HepG2 (cell line): ENCODE data around the gene CAPN10. TPM values are rescaled to one million over a fixed set of nuclear protein-coding genes. Genes with fewer than 3 reads are reported as not detected.

Experiments used
- CBFB ChIP-seq: sonication (generic); formaldehyde crosslinking; IDR thresholded peaks from 2 replicates; pipeline ENCODE4 v1.4.0; 2020; ENCODE audit warnings: missing genetic modification reagents
- DRAP1 ChIP-seq: IDR thresholded peaks from 2 replicates; pipeline ENCODE4 v1.6.1; 2016; ENCODE audit warnings: missing genetic modification reagents, missing compliant biosample characterization
- FLYWCH1 ChIP-seq: sonication (generic); formaldehyde crosslinking; IDR thresholded peaks from 2 replicates; pipeline ENCODE4 v1.8.1; 2023; ENCODE audit warnings: mild to moderate bottlenecking, missing genetic modification reagents
- HIVEP1 ChIP-seq: sonication (generic); formaldehyde crosslinking; IDR thresholded peaks from 2 replicates; pipeline ENCODE4 v1.4.0; 2020; ENCODE audit warnings: mild to moderate bottlenecking, missing genetic modification reagents
- IKZF1 ChIP-seq: fragments of 450-650 bp; IDR thresholded peaks from 2 replicates; pipeline ENCODE4 v1.7.1; 2016
- PHF20 ChIP-seq: sonication (generic); formaldehyde crosslinking; IDR thresholded peaks from 2 replicates; pipeline ENCODE4 v1.5.0; 2020; ENCODE audit warnings: mild to moderate bottlenecking, missing genetic modification reagents
- RARG ChIP-seq: sonication (generic); formaldehyde crosslinking; IDR thresholded peaks from 2 replicates; pipeline ENCODE4 v1.4.0; 2020; ENCODE audit warnings: low read depth, mild to moderate bottlenecking, missing genetic modification reagents
- ZNF224 ChIP-seq: sonication (generic); formaldehyde crosslinking; IDR thresholded peaks from 2 replicates; pipeline ENCODE4 v1.5.0; 2020; ENCODE audit warnings: mild to moderate bottlenecking, missing genetic modification reagents
- ZNF44 ChIP-seq: sonication (generic); formaldehyde crosslinking; IDR thresholded peaks from 2 replicates; pipeline ENCODE4 v1.5.1; 2020; ENCODE audit warnings: mild to moderate bottlenecking, missing genetic modification reagents
- ZNF446 ChIP-seq: sonication (generic); formaldehyde crosslinking; IDR thresholded peaks from 2 replicates; pipeline ENCODE4 v1.5.0; 2020; ENCODE audit warnings: mild to moderate bottlenecking, missing genetic modification reagents
- ZNF556 ChIP-seq: sonication (generic); formaldehyde crosslinking; IDR thresholded peaks from 2 replicates; pipeline ENCODE4 v1.4.0; 2020; ENCODE audit warnings: mild to moderate bottlenecking, missing genetic modification reagents, borderline replicate concordance
- ZNF564 ChIP-seq: sonication (generic); formaldehyde crosslinking; IDR thresholded peaks from 2 replicates; pipeline ENCODE4 v1.8.1; 2023; ENCODE audit warnings: mild to moderate bottlenecking, missing genetic modification reagents
- polyA plus RNA-seq, 8 experiments: library from polyadenylated mRNA; depleted of rRNA in 3 of 8; stranded (reverse) in 7 of 8; unstranded in 1 of 8; fragments of >200 nt; fragmentation: Illumina TruSeq in 4 of 8; extraction: Trizol in 4 of 8; gene quantifications; 2 replicates each; pipeline versions ENCODE4 v1.2.1 to v1.2.3, GENCODE V29; 2011 to 2016; ENCODE audit warnings: low read depth in 4 of 8, missing spikeins in 1 of 8, mixed read lengths in 1 of 8; ENCODE audit not compliant: insufficient read depth in 1 of 8
- total RNA-seq, 5 experiments: library from RNA; depleted of rRNA; stranded (reverse); fragments of >200 nt; fragmentation: Illumina TruSeq; extraction: Trizol; gene quantifications; 2 replicates each; pipeline ENCODE4 v1.2.3, GENCODE V29; 2016; ENCODE audit warnings: low read depth in 1 of 5
- TF ChIP-seq, protein P1 (sequence below): sonication (generic); formaldehyde crosslinking; IDR thresholded peaks from 2 replicates; pipeline ENCODE4 v1.5.0; 2020; ENCODE audit warnings: mild to moderate bottlenecking, missing genetic modification reagents
- TF ChIP-seq, protein P2 (sequence below): sonication (generic); formaldehyde crosslinking; IDR thresholded peaks from 2 replicates; pipeline ENCODE4 v1.9.0; 2022; ENCODE audit warnings: low read depth, missing genetic modification reagents
- TF ChIP-seq, protein P3 (sequence below): sonication (generic); formaldehyde crosslinking; conservative IDR thresholded peaks from 2 replicates; pipeline ENCODE4 v1.8.0; 2022; ENCODE audit warnings: mild to moderate bottlenecking, moderate library complexity, missing genetic modification reagents
- TF ChIP-seq, protein P4 (sequence below): sonication (generic); formaldehyde crosslinking; IDR thresholded peaks from 2 replicates; pipeline ENCODE4 v1.8.1; 2022; ENCODE audit warnings: low read depth, mild to moderate bottlenecking, missing genetic modification reagents

The CAPN10 gene
- total and polyA plus RNA-seq, 2 of the 13 experiments (the other 11 are each of a cell fraction or from before 2014, with no cell fraction given), result 27.6 to 32.4 TPM

- TF ChIP-seq, protein P1, sequence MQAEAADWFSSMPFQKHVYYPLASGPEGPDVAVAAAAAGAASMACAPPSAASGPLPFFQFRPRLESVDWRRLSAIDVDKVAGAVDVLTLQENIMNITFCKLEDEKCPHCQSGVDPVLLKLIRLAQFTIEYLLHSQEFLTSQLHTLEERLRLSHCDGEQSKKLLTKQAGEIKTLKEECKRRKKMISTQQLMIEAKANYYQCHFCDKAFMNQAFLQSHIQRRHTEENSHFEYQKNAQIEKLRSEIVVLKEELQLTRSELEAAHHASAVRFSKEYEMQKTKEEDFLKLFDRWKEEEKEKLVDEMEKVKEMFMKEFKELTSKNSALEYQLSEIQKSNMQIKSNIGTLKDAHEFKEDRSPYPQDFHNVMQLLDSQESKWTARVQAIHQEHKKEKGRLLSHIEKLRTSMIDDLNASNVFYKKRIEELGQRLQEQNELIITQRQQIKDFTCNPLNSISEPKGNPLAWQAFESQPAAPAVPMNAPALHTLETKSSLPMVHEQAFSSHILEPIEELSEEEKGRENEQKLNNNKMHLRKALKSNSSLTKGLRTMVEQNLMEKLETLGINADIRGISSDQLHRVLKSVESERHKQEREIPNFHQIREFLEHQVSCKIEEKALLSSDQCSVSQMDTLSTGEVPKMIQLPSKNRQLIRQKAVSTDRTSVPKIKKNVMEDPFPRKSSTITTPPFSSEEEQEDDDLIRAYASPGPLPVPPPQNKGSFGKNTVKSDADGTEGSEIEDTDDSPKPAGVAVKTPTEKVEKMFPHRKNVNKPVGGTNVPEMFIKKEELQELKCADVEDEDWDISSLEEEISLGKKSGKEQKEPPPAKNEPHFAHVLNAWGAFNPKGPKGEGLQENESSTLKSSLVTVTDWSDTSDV (CRISPR knock-in tag), result 0 out of 2 replicates have a peak, but pooled peaks have one; percentile 34
- TF ChIP-seq, protein P2, sequence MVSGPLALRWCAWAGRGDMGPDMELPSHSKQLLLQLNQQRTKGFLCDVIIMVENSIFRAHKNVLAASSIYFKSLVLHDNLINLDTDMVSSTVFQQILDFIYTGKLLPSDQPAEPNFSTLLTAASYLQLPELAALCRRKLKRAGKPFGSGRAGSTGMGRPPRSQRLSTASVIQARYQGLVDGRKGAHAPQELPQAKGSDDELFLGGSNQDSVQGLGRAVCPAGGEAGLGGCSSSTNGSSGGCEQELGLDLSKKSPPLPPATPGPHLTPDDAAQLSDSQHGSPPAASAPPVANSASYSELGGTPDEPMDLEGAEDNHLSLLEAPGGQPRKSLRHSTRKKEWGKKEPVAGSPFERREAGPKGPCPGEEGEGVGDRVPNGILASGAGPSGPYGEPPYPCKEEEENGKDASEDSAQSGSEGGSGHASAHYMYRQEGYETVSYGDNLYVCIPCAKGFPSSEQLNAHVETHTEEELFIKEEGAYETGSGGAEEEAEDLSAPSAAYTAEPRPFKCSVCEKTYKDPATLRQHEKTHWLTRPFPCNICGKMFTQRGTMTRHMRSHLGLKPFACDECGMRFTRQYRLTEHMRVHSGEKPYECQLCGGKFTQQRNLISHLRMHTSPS, result no peak
- 0 out of 2 replicates have a peak, but pooled peaks have one; percentile 57 for TF ChIP-seq ZNF564
- TF ChIP-seq ZNF556, result 0 out of 2 replicates have a peak, but pooled peaks have one; percentile 5
- peak; percentile 19; the same call in 1 of the 2 replicates for TF ChIP-seq CBFB (CRISPR knock-in tag)
- peak; percentile 8; the same call in 1 of the 2 replicates for TF ChIP-seq ZNF446 (CRISPR knock-in tag)
- TF ChIP-seq, protein P3, sequence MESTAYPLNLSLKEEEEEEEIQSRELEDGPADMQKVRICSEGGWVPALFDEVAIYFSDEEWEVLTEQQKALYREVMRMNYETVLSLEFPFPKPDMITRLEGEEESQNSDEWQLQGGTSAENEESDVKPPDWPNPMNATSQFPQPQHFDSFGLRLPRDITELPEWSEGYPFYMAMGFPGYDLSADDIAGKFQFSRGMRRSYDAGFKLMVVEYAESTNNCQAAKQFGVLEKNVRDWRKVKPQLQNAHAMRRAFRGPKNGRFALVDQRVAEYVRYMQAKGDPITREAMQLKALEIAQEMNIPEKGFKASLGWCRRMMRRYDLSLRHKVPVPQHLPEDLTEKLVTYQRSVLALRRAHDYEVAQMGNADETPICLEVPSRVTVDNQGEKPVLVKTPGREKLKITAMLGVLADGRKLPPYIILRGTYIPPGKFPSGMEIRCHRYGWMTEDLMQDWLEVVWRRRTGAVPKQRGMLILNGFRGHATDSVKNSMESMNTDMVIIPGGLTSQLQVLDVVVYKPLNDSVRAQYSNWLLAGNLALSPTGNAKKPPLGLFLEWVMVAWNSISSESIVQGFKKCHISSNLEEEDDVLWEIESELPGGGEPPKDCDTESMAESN (CRISPR knock-in tag), result 0 out of 2 replicates have a peak, but pooled peaks have one; percentile 31
- TF ChIP-seq ZNF224 (CRISPR knock-in tag), result 0 out of 2 replicates have a peak, but pooled peaks have one; percentile 41
- TF ChIP-seq ZNF44 (CRISPR knock-in tag), result 0 out of 2 replicates have a peak, but pooled peaks have one; percentile 49
- TF ChIP-seq RARG (CRISPR knock-in tag), result 0 out of 2 replicates have a peak, but pooled peaks have one; percentile 1
- peak; percentile 1; the same call in 1 of the 2 replicates for TF ChIP-seq PHF20 (CRISPR knock-in tag)
- no peak for TF ChIP-seq IKZF1
- TF ChIP-seq, protein P4, sequence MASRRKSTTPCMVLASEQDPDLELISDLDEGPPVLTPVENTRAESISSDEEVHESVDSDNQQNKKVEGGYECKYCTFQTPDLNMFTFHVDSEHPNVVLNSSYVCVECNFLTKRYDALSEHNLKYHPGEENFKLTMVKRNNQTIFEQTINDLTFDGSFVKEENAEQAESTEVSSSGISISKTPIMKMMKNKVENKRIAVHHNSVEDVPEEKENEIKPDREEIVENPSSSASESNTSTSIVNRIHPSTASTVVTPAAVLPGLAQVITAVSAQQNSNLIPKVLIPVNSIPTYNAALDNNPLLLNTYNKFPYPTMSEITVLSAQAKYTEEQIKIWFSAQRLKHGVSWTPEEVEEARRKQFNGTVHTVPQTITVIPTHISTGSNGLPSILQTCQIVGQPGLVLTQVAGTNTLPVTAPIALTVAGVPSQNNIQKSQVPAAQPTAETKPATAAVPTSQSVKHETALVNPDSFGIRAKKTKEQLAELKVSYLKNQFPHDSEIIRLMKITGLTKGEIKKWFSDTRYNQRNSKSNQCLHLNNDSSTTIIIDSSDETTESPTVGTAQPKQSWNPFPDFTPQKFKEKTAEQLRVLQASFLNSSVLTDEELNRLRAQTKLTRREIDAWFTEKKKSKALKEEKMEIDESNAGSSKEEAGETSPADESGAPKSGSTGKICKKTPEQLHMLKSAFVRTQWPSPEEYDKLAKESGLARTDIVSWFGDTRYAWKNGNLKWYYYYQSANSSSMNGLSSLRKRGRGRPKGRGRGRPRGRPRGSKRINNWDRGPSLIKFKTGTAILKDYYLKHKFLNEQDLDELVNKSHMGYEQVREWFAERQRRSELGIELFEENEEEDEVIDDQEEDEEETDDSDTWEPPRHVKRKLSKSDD (CRISPR knock-in tag), result peak; percentile 6; the same call in 1 of the 2 replicates
- TF ChIP-seq DRAP1 (CRISPR knock-in tag), result peak; percentile 80
- peak; percentile 82; the same call in 1 of the 2 replicates for TF ChIP-seq FLYWCH1 (CRISPR knock-in tag)
- TF ChIP-seq HIVEP1 (CRISPR knock-in tag), result peak; percentile 20; the same call in 1 of the 2 replicates
These were observed 626 bp downstream of the CAPN10 start (continued) for GRCh38 chr2:240586919-240587800.
